ENCODE data around the gene SLC4A11. TPM values are rescaled to one million over a fixed set of nuclear protein-coding genes. Genes with fewer than 3 reads are reported as not detected.
A peak's percentile ranks its signal among the peaks of the same experiment; 100 is the strongest.

Gene SLC4A11
- total RNA-seq, 1 donor from 2014 or later: 3.2 TPM

- Histone ChIP-seq H3K4me3 (ENCODE audit: low read depth, low read length) (no peak overlapping the region), H3K27me3 (ENCODE audit: control insufficient read depth, insufficient read depth, low read length) (no peaks in the 10 kb centered on the region), H3K36me3 (ENCODE audit: control insufficient read depth, insufficient read depth, low read length) (peaks cover 30% of the 10 kb centered on the region)
- no peak for TF ChIP-seq CTCF (IDR thresholded peaks at IDR 0.05; ENCODE audit: insufficient read depth, low read length, severe bottlenecking)
- no peak for FAIRE-seq
- DNase-seq (ENCODE audit: low read depth): no peak
These were observed 39.8 kb downstream of the SLC4A11 start for GRCh38 chr20:3199206-3199605.

- Histone ChIP-seq H3K27me3 (ENCODE audit: control insufficient read depth, insufficient read depth, low read length) (no peaks in the 10 kb centered on the region), H3K36me3 (ENCODE audit: control insufficient read depth, insufficient read depth, low read length) (peaks cover 52% of the 10 kb centered on the region), H3K4me3 (ENCODE audit: low read depth, low read length) (no peak overlapping the region)
- TF ChIP-seq CTCF (IDR thresholded peaks at IDR 0.05; ENCODE audit: insufficient read depth, low read length, severe bottlenecking): no peak
- FAIRE-seq: no peak
- no peak for DNase-seq (ENCODE audit: low read depth)
These were observed 43.3 kb downstream of the SLC4A11 start for GRCh38 chr20:3195590-3196237.

- H3K36me3 ChIP-seq (ENCODE audit: control insufficient read depth, insufficient read depth, low read length): peaks cover 49% of the 10 kb centered on the region
- FAIRE-seq (no peak), DNase-seq (ENCODE audit: low read depth) (no peak)
- H3K27me3 ChIP-seq (ENCODE audit: control insufficient read depth, insufficient read depth, low read length): no peaks in the 10 kb centered on the region
- no peak overlapping the region for H3K4me3 ChIP-seq (ENCODE audit: low read depth, low read length)
- TF ChIP-seq CTCF (IDR thresholded peaks at IDR 0.05; ENCODE audit: insufficient read depth, low read length, severe bottlenecking): no peak
These were observed 44.2 kb downstream of the SLC4A11 start for GRCh38 chr20:3194617-3195280.

- FAIRE-seq (no peak), DNase-seq (ENCODE audit: low read depth) (no peak)
- no peak for TF ChIP-seq CTCF (IDR thresholded peaks at IDR 0.05; ENCODE audit: insufficient read depth, low read length, severe bottlenecking)
- Histone ChIP-seq H3K36me3 (ENCODE audit: control insufficient read depth, insufficient read depth, low read length) (peaks cover 43% of the 10 kb centered on the region), H3K27me3 (ENCODE audit: control insufficient read depth, insufficient read depth, low read length) (no peaks in the 10 kb centered on the region), H3K4me3 (ENCODE audit: low read depth, low read length) (no peak overlapping the region)
These were observed 45.0 kb downstream of the SLC4A11 start for GRCh38 chr20:3193806-3194616.

- Histone ChIP-seq H3K36me3 (ENCODE audit: control insufficient read depth, insufficient read depth, low read length) (peaks cover 42% of the 10 kb centered on the region), H3K4me3 (ENCODE audit: low read depth, low read length) (no peak overlapping the region), H3K27me3 (ENCODE audit: control insufficient read depth, insufficient read depth, low read length) (no peaks in the 10 kb centered on the region)
- no peak for TF ChIP-seq CTCF (IDR thresholded peaks at IDR 0.05; ENCODE audit: insufficient read depth, low read length, severe bottlenecking)
- no peak for DNase-seq (ENCODE audit: low read depth)
- FAIRE-seq: peak; percentile 91
These were observed 46.6 kb downstream of the SLC4A11 start for GRCh38 chr20:3192226-3193015.
